T47D (cell line): ENCODE results near the gene SLCO2B1.
"Not testable (repeated sequence)": the region's sequence is repeated elsewhere in the genome, so short reads cannot be mapped to it uniquely, and the experiment has no call there.

ENCODE experiments used
- DNase-seq, 2 experiments: peaks; one replicate each; pipeline versions ENCODE4 v3.0.0 to v3.0.0-alpha.2; 2011 to 2012; ENCODE audit warnings: low read depth in 1 of 2, low spot score in 1 of 2
- JUND ChIP-seq: IDR thresholded peaks from 2 replicates; pipeline ENCODE4 v1.6.1; 2012; ENCODE audit warnings: low read depth
- in situ Hi-C: cut with HindIII; loops from 2 replicates; pipeline ENCODE4 v1.10.0; 2016; ENCODE audit warnings: low sequenced_read_pairs, low pct_unique_long_range_greater_than_20kb

The SLCO2B1 gene, protein sequence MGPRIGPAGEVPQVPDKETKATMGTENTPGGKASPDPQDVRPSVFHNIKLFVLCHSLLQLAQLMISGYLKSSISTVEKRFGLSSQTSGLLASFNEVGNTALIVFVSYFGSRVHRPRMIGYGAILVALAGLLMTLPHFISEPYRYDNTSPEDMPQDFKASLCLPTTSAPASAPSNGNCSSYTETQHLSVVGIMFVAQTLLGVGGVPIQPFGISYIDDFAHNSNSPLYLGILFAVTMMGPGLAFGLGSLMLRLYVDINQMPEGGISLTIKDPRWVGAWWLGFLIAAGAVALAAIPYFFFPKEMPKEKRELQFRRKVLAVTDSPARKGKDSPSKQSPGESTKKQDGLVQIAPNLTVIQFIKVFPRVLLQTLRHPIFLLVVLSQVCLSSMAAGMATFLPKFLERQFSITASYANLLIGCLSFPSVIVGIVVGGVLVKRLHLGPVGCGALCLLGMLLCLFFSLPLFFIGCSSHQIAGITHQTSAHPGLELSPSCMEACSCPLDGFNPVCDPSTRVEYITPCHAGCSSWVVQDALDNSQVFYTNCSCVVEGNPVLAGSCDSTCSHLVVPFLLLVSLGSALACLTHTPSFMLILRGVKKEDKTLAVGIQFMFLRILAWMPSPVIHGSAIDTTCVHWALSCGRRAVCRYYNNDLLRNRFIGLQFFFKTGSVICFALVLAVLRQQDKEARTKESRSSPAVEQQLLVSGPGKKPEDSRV

DNA sequence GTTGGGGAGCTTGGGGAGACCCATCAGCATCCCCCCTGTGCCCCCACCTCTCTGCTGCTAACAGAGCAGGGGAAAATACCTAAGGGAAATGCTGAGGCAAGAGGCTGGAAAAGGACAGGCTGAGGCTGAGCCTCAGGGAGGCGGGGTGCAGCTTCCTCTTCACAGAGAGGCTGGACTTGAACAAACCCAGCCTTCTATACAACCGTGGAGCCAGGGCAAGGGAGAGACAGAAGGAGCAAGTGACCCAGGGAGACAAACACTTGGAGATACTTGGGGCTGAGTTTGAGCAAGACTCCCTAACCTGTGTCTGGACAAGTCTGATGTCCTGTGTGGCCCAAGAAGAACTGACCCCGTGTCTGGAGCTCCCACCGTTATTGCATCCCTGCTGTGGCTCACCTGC, at the start of gene SLCO2B1:
TSS of gene SLCO2B1 (plus strand) at position 229 of the 400 bp plus-strand sequence. CDS start 275 bp downstream, outside the sequence.
- in situ Hi-C loops = no loop called here
- no peak for DNase-seq

DNA sequence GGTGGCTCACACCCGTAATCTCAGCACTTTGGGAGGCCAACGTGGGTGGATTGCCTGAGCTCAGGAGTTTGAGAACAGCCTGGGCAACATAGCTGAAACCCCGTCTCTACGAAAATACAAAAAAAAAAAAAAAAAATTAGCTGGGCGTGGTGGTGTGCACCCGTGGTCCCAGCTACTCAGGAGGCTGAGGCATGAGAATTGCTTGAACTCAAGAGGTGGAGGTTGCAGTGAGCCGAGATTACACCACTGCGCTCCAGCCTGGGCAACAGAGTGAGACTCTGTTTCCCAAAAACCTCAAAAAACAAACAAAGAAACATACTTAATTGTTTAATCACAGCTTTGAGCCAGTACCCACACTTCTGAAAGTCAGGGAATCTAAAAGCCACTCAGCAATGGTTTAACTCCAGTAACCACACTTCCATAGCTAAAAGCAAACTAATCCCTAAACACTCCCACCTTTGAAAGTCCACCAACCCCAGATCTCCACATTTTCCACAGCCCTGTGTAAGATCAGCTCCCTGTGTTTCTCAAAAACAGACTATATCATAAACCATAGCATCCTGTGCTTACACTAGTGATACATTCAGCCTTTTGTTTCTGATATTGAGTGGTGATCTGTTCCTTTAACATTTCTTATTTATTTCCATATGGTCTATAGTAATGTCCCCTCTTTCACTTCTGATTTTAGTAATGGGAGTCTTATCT, 49.3 kb upstream of the SLCO2B1 start:
- no peak for TF ChIP-seq JUND
- in situ Hi-C loops = no loop called here
- DNase-seq = no peak

More for the DNA sequence above, at the start of gene SLCO2B1:
- TF ChIP-seq JUND = no peak

DNA sequence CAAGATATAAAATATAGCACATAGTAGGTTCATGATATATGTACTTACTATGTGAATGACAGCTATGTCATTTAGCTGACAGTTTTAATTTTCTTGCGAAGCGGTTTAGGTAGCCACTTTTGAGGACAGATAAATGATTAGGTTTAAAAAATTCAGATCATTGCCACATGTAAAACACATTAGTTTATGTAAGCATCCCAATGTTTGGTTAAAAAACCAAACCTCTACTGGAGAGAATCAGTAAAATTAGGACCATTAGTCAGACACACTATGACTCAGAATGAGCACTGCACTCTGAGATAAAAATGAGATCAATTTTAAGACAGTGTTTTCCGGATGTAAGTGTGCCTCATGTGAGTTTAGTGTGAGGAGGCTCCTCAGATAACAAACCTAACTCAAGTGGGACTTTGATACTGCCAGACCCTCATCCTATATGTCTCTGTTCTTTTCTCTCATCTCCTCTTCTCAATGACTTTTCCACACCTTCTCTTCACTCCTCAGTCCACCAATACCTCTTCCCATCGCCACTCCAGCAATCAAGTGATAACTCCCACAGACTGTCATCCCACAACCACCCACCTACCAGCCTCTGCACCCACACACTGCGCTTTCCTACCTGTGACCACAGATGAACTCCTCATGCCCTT, 47.4 kb upstream of the SLCO2B1 start:
- in situ Hi-C loops = no loop called here
- TF ChIP-seq JUND = no peak
- no peak for DNase-seq

DNA sequence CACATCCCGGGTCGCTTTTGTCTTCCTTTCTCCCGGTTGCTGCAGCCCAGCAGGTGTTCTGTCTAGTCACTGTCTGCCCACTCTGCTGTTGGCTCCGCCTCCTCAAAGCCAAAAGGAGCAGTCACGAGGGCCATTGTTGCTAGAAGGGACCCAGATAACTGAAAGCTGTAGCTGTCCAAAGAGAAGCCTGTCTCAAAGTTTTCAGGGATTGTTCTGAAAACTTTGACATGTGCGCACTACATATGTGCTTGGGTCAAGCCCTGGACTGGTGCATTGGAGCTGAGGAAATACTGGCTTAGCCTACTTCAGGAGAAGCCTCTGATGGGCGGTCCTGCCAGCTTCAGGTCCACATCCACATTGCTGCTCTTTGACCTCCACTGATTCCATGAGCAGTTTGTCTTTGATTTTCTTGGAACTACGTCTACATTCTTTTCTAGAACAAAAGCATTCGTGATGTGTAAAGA, 45.4 kb upstream of the SLCO2B1 start:
- no peak for TF ChIP-seq JUND
- DNase-seq = peak in 1 of 2 experiments; percentile 25
- in situ Hi-C loops = no loop called here

DNA sequence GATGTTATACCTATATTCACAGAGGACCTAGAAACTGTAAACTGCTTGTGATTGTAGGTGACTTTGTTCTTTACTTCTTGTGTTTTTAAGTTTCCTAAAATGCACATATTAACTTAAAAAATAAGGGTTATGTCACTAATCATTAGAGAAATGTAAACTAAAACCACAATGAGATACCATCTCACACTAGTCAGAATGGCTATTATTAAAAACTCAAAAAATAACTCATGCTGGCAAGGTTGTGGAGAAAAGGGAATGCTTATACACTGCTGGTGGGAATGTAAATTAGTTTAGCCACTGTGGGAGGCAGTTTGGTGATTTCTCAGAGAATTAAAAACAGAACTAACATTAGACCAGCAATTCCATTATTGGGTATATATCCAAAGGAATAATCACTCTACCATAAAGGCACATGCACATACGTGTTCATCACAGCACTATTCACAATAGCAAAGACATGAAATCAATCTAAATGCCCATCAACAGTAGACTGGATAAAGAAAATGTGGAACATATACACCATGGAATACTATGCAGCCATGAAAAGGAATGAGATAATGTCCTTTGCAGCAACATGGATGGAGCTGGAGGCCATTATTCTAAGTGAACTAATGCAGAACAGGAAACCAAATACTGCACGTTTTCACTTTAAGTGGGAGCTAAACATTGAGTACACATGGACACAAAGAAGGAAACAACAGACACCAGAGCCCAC, 44.8 kb upstream of the SLCO2B1 start:
- DNase-seq, in situ Hi-C loops: not testable (repeated sequence)

DNA sequence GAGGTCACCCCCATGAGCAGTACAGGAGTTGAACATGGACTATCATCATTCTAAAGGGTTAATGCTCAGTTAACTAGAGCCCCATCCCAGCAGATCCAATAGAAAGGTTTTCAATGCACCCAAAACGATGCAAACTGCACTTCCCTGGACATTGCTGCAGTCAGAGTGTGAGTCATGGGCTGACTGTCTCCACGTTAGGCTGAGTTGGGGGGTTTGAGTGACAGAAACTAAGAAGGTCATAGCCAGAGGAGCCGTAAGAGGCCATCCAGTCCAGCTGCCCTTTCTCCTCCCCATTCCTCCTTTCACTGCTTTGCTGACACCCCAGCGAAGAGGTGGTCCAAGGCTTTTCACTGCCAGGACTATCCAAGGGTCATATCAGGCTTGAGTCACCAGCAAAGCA, 43.7 kb upstream of the SLCO2B1 start:
- no peak for DNase-seq
- in situ Hi-C loops = no loop called here
- TF ChIP-seq JUND = no peak

DNA sequence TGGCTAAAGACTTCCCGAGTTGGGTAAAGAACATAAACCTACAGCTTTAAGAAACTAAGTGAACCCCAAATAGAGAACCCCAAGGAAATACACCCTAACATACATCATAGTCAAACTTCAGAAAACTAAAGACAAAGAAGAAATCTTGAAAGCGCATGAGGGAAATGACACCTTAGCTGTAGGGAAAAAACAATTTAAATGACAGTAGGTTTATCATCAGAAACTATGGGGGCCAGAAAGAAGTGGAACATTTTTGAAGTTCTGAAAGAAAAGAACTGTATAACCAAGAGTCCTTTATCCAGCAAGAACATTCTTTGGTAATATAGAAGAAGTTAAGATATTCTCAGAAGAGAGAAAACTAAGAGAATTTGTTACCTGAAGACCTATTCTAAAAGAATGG, 38.7 kb upstream of the SLCO2B1 start:
- no peak for DNase-seq
- in situ Hi-C loops = no loop called here
- no peak for TF ChIP-seq JUND

DNA sequence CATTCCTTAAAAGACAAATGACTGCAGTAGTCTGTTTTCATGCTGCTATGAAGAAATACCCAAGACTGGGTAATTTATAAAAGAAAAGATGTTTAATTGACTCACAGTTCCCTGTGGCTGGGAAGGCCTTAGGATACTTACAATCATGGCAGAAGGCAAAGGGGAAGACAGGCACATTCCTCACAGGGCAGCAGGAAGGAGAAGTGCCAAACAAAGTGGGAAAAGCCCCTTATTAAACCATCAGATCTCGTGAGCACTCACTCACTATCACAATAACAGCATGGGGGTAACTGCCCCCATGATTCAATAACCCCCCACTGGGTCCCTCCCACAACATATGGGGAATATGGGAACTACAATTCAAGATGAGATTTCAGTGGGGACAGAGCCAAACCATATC, 37.9 kb upstream of the SLCO2B1 start:
- in situ Hi-C loops = no loop called here
- no peak for TF ChIP-seq JUND
- no peak for DNase-seq

DNA sequence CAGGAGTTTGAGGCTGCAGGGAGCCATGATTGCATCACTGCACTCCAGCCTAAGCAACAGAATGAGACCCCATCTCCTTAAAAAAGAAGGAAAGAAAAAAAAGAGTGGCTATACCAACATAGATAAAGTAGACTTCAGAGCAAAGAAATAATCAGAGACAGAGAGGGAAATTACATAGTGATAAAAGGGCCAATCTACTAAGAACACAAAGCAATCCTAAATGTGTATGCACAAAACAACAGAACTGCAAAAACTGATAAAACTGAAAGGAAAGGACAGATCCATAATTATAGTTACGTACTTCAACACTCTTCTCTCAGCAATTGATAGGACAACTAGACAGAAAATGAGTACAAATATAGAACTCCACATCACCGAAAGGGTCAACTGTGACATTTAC, 36.4 kb upstream of the SLCO2B1 start:
- DNase-seq = no peak
- in situ Hi-C loops = no loop called here
- no peak for TF ChIP-seq JUND

DNA sequence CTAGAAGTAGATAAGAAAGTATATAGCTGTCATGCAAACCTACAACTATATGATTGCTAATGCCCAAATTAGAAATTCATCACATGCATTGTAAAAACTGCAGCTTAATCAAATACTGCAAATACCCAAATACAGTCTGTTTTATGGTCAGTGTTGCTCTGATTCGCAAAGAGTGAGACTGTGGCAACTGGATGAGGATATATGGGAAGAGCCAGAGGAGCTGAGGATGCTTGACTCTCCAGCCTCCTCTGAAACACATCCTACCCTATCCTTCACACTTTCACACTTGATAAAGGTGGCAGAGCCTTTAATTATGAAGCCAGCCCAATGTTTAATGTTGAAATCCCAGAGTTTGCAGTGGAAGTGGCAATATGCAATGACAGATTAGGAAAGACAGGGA, 32.3 kb upstream of the SLCO2B1 start:
- no peak for DNase-seq
- no peak for TF ChIP-seq JUND
- in situ Hi-C loops = no loop called here

DNA sequence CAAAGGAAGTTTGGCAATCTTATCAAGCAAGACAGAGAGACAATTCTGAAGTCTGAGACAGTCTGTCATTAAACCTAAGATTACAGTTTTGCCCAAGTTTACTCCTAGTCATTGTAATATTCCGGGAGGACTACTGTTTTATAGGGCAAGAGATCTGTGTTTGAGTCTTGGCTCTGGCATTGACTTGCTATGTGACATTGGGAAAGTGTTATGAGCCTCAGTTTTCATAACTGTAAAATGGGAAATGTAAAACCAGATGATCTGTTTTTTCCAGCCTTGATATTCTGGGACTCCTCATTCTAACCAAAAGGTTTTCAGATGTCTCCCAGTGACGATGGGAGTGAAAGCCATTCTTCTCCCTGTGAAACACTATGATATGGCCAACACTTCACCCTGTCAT, 24.3 kb upstream of the SLCO2B1 start:
- in situ Hi-C loops = no loop called here
- DNase-seq = no peak
- TF ChIP-seq JUND = no peak

DNA sequence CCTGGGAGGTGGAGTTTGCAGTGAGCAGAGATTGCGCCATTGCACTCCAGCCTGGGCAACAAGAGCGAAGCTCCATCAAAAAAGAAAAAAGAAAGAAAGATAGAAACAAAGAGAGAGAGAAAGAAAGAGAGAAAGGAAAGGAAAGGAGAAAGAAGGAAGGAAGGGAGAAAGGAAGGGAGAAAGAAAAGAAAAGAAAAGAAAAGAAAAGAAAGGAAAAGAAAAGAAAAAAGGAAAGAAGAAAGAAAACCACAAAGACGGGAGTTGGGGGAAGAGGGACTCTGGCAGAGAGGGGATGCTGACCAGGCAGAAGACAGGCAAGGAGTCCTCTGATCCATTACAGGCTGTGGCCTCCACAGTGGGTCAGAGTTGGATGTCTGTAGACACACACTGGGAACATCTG, 18.8 kb upstream of the SLCO2B1 start:
- no peak for TF ChIP-seq JUND
- in situ Hi-C loops = no loop called here

More for the DNA sequence above, 18.8 kb upstream of the SLCO2B1 start:
- DNase-seq = no peak
